H7 (cell line): ENCODE measurements around the gene CHST5. TPM values are rescaled to one million over a fixed set of nuclear protein-coding genes. Genes with fewer than 3 reads are reported as not detected.
A peak's percentile ranks its signal among the peaks of the same experiment; 100 is the strongest.
"Not testable (repeated sequence)": the region's sequence is repeated elsewhere in the genome, so short reads cannot be mapped to it uniquely, and the experiment has no call there.

ENCODE experiments used
- DNase-seq: peaks from one replicate; pipeline ENCODE4 v3.0.0; 2012
- H3K27me3 ChIP-seq: 2 replicates; pipeline ENCODE4 v1.6.0; 2011; ENCODE audit warnings: mild to moderate bottlenecking, low read length; ENCODE audit not compliant: control insufficient read depth, insufficient read depth
- H3K36me3 ChIP-seq: replicated peaks from 2 replicates; pipeline ENCODE4 v1.5.1; 2011; ENCODE audit warnings: low read length; ENCODE audit not compliant: control insufficient read depth, insufficient read depth
- H3K4me3 ChIP-seq: 2 replicates; pipeline ENCODE4 v1.5.1; 2011; ENCODE audit warnings: low read depth, mild to moderate bottlenecking, control low read depth, low read length, moderate library complexity; ENCODE audit not compliant: insufficient read depth
- total RNA-seq: library from RNA; depleted of rRNA; stranded (reverse); fragments of >200 nt; shearing (Covaris generic); gene quantifications from 2 replicates; pipeline ENCODE4 v1.2.3, GENCODE V29; 2014

The CHST5 gene
- total RNA-seq, 1 experiment from 2014 or later = 0.90 TPM

DNA sequence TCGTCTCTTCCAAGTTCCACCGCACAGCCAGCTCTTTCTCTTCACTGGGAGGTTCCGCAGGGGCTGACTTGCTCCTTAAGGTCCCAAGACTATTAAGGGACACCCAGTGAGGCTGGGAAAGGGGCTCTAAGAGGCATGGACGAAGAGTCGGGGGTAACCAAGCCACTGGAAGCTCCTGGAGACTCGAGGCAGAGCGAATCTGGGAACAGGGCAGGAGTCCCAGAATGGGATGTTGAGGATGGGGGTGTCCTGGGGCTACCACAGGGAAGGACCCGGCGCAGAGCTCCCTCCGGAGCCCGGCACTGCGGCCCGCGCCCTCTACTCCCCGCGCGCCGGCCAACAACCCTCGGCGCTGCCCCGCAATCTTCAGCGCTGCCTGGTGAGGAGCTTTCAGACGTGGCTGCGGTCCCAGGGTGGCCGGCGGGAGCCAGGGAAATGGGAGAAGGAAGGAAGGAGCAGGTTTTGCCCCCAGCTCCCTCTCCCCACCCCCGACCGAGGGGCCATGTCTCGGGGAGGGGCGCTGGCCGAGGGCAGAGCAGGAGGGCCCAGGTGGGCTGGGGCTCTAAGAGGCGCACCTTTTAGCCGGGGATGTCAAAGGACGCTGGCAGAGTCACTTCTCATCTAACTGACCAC lies 581 bp downstream of the CHST5 start:
- peak; percentile 52 for DNase-seq
- H3K36me3 ChIP-seq = no peaks in the 10 kb centered on the region
- H3K27me3 ChIP-seq = no peaks in the 10 kb centered on the region
- no peak overlapping the region for H3K4me3 ChIP-seq

DNA sequence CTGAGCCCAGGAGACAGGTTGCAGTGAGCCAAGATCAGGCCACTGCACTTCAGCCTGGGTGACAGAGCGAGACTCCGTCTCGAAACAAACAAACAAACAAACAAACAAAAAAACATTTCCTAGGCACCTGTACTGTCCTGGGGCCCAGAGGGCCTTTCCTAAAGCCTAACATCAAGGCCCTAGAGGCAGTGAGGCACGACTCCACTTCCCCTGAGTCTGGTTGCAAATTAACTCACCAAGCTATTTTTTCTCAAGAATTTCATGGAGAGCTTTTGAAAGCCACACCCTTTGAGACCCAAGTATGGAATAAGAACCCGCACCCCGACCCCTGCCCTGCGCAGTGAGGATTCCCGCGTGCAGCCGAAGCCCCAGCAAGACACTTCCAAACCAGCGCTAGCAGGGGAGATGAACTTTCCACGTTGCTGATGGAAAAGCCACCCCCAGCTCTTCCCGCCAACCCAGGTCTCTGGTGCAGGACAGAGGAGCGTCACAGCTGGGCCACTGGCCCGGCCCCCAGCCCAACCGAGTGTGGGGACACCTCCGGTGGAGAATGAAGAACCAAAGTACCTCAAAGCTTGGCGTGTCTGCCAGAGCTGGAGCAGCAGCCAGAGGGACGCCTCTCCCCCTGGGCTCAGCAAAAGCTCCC lies 1.2 kb downstream of the CHST5 start:
- Histone ChIP-seq H3K4me3 (no peak overlapping the region), H3K27me3 (no peaks in the 10 kb centered on the region), H3K36me3 (no peaks in the 10 kb centered on the region)
- peak; percentile 44 for DNase-seq

DNA sequence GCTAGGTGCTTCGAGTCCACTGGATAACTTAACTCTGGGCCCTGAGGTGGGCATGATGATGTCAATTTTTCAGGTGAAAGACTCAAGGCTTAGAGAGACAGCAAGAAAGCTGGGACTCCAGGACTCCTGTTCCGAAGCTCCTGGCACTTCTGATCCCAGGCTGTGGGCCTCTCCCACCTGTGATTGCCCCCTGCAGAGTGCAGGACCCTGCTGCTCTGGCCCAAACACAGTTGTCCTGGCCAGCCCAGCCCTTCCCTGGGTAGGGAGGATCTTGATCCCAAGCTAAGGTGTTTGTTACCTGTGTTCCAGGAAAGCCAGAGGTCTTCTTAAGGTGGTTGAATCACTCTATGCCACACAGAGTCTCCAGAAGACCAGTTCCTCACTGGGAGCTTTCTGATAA lies 3.1 kb downstream of the CHST5 start:
- H3K27me3 ChIP-seq = no peaks in the 10 kb centered on the region
- H3K4me3 ChIP-seq = no peak overlapping the region
- DNase-seq = no peak
- no peaks in the 10 kb centered on the region for H3K36me3 ChIP-seq

DNA sequence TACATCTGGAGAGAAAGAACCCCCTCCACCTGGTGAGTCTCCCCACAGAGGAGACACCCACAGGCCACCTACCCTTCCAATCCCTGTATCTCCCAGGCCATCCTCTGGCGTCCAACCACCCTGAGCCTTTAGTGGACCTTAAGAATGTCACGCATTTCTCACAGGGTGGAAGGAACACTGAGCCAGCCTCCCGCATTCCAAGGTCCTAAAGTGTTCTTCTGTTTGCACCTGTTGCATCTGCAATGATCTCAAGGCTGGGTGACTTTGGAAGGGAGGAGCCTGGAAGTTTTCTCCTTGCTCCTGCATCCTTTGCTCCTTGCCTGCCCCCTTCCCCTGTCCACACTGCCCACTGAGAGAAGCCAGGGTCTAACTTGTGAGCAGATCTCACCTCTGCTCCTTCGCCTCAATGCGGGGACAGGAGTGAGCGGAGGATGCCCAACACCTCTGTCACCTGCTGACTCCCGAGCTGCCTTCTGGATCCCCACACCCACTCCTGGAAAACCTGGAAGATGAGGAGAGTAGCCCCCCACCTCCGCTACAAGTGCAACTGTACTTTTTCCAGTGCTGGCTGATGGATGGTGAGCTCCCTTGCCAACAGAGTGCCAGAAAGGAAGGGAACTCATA lies 3.7 kb downstream of the CHST5 start:
- Histone ChIP-seq H3K27me3 (no peaks in the 10 kb centered on the region), H3K4me3 (no peak overlapping the region), H3K36me3 (no peaks in the 10 kb centered on the region)
- DNase-seq = no peak

DNA sequence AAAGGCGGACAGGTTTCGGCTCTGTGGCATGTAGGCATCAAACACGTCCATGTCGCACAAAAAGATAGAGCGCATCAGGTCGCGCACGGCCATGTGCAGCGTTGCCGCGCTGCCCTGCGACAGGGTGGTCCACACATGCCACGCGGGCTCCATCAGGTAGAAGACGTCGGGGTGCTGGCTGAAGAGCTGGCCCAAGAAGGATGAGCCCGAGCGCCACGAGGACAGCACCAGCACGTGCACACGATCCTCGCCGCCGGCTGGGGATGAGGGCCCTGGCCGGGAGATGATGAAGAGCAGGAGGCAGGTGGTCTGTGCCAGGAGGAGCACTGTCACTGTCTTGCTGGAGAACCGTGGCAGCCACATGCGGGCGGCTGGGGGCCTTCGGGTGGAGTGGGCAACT lies 5.9 kb downstream of the CHST5 start:
- Histone ChIP-seq H3K4me3 (no peak overlapping the region), H3K36me3 (no peaks in the 10 kb centered on the region), H3K27me3 (no peaks in the 10 kb centered on the region)
- no peak for DNase-seq

DNA sequence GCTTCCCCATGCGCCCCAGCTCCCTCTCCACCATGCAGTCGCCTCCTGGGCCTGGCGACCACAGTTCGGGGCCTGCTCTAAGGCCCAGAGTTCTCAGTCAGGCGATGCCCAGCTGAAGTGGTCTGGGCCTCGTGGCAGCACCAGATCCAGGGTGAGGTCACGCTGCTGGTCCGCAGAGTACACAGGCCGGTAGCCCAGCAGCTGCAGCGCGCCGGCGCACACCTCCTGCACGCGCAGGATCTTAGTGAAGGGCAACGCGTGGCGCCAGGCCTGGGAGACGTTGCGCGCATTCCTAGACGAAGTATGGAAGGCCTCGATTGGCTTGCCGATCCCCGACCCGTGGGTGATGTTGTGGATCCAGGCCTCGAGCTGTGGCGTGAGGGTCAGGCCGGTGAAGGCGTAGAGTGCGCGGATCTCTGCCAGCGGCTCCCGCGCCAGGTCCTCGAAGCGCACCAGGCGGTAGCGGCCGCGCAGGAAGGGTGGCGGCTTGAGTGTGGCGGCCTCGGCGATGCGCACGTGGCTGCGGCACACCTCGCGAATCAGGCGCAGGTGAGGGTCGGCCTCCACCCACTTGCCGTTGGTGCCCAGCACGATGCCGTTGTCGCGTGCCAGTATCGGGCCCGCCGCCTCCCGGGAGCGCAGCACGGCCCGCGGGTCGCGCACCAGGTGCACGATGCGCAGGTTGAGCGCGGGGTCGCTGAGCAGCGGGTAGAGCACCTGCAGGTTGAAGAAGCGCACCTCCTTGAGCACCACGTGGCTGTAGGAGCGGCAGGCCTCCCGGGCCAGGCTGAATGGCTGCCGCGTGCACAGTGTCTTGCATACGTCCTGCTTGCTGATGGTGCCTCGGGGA lies 6.6 kb downstream of the CHST5 start:
- Histone ChIP-seq H3K27me3 (no peaks in the 10 kb centered on the region), H3K4me3 (no peak overlapping the region), H3K36me3 (no peaks in the 10 kb centered on the region)
- no peak for DNase-seq

DNA sequence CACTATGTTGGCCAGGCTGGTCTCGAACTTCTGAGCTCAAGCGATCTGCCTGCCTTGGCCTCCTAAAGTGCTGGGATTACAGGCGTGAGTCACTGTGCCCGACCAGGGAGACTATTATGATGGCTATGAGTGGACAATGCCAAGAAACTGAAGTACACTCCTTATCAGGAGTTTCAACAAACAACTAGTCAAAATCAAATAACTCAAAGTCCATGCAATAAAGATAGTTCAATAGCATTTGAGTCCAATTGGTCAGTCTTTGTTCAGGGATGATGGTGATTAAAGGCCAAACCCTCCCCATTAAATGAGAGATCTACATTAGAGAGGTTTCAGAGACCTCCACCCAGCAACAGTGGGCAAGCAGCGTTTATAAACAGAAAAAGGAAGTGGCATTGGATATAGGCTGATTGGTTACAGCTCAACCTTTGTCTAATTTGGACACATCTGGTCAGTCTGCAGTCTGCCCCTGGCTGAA lies 8.0 kb downstream of the CHST5 start:
- DNase-seq = no peak
- no peak overlapping the region for H3K4me3 ChIP-seq
- H3K36me3 ChIP-seq = no peaks in the 10 kb centered on the region
- H3K27me3 ChIP-seq = no peaks in the 10 kb centered on the region

DNA sequence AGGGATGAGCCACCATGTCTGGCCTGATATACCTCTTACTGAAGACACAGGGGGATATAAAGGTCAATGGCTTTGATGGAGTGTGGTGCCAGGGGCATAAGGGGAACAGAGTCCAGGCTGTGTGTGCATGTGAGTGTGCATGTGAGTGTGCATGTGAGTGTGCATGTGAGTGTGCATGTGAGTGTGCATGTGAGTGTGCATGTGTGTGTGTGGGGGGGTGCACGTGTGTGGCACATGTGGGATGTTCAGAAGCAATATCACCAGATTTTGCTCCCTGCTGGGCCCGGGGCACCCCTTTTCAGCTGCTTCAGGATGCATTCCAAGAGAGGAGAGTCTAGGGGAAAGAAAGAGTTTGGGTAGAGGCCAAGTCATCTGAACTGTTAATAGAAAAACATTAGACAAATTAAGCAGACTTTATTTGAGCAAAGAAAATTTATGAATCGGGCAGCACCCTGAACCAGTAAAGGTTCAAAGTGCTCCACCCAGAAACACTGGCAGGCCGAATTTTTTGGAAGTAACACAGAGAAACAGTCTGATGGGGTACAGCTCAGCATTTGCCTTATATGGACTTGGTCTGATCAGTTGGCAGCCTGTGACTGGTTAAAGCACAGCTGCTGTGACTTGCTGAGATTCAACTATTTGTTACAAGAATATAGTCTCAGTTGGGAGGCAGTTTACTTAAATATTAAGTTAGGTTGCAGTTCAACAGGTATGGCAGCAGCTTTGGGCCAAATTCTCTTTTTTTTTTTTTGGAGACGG lies 9.7 kb downstream of the CHST5 start:
- Histone ChIP-seq H3K4me3 (no peak overlapping the region), H3K36me3 (no peaks in the 10 kb centered on the region)
- DNase-seq = no peak

DNA sequence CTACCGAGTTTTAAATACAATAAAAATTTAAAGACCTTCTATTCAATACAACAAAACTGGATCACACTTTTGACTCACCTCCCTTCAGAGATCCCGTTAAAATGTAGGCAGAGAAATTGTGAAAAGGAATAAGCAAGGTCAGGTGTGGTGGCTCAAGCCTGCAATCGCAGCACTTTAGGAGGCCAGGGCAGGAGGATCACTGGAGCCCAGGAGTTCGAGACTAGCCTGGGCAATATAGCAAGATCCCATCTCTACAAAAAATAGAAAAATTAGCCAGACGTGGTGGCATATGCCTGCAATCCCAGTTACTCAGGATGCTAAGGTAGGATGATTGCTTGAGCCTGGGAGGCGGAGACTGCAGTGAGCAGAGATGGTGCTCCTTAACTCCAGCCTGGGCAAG lies 16.7 kb downstream of the CHST5 start:
- no peaks in the 10 kb centered on the region for H3K27me3 ChIP-seq
- H3K36me3 ChIP-seq = no peaks in the 10 kb centered on the region
- DNase-seq = no peak
- no peak overlapping the region for H3K4me3 ChIP-seq

More for the DNA sequence above, 9.7 kb downstream of the CHST5 start:
- H3K27me3 ChIP-seq = no peaks in the 10 kb centered on the region

DNA sequence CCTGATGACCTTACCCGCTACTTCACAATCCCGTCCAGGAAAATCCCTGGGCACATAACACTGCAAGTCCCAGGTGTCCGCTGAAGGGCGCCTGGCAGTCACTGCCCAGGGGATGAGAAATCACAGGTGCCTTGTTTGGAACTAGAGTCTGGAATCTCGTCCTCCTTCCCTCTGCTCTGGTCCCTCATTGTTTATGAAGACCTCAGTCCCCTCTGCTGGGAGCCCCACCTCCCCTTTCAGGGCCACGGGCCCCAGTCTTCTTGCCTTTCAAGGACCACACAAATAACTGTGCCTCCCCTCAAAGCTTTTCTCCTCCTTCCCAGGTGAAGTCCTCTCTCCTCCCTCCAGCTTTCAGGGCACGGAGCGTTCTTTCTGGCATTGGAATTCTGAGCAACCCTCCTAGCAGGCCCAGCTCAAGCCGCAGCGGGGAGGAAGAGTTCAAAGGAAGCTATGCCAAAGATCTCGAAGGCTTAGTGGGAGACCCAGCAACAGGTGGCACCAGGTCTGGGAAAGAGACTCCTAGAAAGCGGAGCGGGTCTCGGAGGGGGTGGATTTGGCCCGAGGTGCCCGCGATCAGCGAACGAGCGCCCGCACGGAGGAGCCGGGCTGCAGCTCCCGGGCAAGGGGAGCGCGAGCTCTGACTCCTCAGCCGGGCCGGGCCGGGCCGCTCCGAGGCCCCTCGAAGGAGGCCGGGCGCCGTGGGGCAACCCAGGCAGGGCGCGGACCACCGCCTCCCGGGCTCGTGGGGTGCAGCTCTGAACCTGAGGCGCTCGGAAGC lies 19.5 kb downstream of the CHST5 start:
- not testable (repeated sequence) for DNase-seq, H3K36me3 ChIP-seq, H3K27me3 ChIP-seq
- H3K4me3 ChIP-seq = peak overlapping the region; percentile 94

DNA sequence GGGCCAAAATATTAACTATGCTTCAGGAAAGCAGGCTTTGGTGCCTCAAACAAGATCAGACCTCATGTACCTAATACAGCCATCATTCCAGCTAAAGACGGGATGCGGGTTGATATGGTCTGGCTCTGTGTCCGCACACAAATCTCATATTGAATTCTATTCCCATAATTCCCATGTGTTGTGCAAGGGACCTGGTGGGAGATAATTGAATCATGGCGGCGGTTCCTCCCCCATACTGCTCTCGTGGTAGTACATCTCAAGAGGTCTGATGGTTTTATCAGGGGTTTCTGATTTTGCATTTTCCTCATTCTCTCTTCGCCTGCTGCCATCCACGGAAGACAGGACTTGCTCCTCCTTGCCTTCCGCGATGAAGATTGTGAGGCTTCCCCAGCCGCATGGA lies 21.6 kb downstream of the CHST5 start:
- DNase-seq = no peak
- H3K36me3 ChIP-seq = no peaks in the 10 kb centered on the region
- no peaks in the 10 kb centered on the region for H3K27me3 ChIP-seq
- H3K4me3 ChIP-seq = no peak overlapping the region

DNA sequence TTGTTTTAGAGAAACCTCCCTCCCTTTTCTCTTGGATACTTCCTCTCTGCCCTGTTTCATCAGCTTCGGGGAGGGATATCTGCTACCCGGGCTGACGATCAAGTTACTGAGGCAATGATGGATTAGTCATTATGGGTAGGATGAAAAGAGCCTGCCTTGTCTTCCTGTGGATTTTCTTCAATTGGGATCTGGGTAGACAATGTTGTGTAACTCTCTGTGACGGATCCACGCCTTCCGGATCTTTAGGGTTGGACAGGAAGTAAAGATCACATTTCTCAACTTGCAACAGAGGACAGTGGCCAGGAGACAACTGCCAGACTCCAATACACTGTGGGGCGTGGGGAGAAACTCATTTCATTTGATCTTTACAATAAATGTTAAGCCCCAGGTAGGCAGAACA lies 29.3 kb downstream of the CHST5 start:
- Histone ChIP-seq H3K4me3 (no peak overlapping the region), H3K36me3 (no peaks in the 10 kb centered on the region), H3K27me3 (no peaks in the 10 kb centered on the region)
- no peak for DNase-seq

DNA sequence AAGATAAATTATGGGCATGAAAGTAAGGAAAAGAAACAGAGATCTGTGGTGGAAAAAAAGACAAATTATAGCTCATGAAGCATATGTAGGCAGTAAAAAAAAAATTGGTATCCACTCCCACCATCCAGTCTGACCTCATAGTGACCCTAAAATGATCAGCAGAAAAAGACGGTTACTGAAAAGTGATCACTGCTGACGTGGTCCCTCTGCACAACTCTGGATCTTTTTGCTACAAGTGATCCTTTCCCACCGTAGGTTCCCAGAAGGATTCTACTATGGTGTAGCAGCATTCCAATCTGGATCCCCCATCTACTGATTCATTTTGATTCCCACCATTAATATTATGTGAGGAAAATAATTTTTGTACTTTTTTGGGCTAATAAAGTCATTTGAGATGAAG lies 29.8 kb downstream of the CHST5 start:
- DNase-seq = no peak
- Histone ChIP-seq H3K27me3 (no peaks in the 10 kb centered on the region), H3K4me3 (no peak overlapping the region), H3K36me3 (no peaks in the 10 kb centered on the region)
